ENCODE measurements around the gene TIMP4.

DNA sequence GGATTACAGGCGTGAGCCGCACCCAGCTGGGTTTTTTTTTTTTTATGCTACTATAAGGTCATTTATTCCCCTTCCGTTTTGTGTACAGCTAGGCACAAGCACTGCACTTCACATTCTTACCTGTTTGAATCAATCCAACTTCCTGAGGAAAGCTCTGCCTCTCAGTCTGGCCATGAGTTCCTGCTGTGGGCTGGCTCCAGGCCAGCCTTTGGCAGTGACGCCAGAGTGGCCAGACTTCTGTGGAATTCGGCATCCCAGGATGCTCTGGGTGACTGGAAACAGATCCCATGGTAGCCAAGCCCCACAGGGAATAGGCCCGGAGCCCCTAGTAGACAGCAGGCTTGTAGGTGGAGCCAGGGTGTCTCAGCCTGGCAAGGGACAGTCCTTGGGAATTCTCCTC is 21.5 kb upstream of the TIMP4 start:
- no peak for TF ChIP-seq CTCF (optimal IDR thresholded peaks at IDR 0.05 in 1 of 3, IDR thresholded peaks at IDR 0.05 in 1 of 3, conservative IDR thresholded peaks at IDR 0.05 in 1 of 3; ENCODE audit: extremely low read depth in 1 of 3, insufficient read depth in 2 of 3, low read length in 3 of 3)
- no peak for TF ChIP-seq EZH2 (IDR thresholded peaks at IDR 0.05; ENCODE audit: low read length)
